ENCODE measurements around the gene GRP.

DNA sequence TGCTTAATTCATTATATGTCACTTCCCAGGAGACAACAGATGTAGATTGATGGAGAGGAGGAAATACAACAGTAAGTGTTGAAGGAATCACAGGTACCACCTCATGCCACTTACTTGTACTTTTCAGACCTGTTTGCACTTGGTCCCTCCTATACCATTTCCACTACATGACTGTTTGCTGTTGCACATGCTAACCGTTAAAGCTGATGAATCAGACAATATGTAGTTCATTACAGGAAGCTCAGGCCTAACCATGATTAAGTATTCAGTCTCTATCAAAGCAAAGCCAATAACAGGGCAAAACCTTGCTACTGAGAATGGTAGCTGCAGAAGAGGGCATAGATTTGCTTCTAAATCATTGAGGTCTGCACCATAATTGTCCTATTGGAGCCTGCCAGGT is 30.2 kb upstream of the GRP start:
- TF ChIP-seq, protein P1, sequence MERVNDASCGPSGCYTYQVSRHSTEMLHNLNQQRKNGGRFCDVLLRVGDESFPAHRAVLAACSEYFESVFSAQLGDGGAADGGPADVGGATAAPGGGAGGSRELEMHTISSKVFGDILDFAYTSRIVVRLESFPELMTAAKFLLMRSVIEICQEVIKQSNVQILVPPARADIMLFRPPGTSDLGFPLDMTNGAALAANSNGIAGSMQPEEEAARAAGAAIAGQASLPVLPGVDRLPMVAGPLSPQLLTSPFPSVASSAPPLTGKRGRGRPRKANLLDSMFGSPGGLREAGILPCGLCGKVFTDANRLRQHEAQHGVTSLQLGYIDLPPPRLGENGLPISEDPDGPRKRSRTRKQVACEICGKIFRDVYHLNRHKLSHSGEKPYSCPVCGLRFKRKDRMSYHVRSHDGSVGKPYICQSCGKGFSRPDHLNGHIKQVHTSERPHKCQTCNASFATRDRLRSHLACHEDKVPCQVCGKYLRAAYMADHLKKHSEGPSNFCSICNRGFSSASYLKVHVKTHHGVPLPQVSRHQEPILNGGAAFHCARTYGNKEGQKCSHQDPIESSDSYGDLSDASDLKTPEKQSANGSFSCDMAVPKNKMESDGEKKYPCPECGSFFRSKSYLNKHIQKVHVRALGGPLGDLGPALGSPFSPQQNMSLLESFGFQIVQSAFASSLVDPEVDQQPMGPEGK (CRISPR knock-in tag; IDR thresholded peaks at IDR 0.05; ENCODE audit: borderline replicate concordance), result no peak
- no peak for TF ChIP-seq ISL1 (CRISPR knock-in tag; IDR thresholded peaks at IDR 0.05)
- no peak for TF ChIP-seq ESRRG (CRISPR knock-in tag; IDR thresholded peaks at IDR 0.05)
- TF ChIP-seq RARB (CRISPR knock-in tag; IDR thresholded peaks at IDR 0.05), result no peak
- TF ChIP-seq, protein P2, sequence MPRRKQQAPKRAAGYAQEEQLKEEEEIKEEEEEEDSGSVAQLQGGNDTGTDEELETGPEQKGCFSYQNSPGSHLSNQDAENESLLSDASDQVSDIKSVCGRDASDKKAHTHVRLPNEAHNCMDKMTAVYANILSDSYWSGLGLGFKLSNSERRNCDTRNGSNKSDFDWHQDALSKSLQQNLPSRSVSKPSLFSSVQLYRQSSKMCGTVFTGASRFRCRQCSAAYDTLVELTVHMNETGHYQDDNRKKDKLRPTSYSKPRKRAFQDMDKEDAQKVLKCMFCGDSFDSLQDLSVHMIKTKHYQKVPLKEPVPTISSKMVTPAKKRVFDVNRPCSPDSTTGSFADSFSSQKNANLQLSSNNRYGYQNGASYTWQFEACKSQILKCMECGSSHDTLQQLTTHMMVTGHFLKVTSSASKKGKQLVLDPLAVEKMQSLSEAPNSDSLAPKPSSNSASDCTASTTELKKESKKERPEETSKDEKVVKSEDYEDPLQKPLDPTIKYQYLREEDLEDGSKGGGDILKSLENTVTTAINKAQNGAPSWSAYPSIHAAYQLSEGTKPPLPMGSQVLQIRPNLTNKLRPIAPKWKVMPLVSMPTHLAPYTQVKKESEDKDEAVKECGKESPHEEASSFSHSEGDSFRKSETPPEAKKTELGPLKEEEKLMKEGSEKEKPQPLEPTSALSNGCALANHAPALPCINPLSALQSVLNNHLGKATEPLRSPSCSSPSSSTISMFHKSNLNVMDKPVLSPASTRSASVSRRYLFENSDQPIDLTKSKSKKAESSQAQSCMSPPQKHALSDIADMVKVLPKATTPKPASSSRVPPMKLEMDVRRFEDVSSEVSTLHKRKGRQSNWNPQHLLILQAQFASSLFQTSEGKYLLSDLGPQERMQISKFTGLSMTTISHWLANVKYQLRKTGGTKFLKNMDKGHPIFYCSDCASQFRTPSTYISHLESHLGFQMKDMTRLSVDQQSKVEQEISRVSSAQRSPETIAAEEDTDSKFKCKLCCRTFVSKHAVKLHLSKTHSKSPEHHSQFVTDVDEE (CRISPR knock-in tag; IDR thresholded peaks at IDR 0.05), result no peak
